Hindlimb muscle (tissue), 1 donor: ENCODE results near the gene SLC6A9. TPM values are rescaled to one million over a fixed set of nuclear protein-coding genes. Genes with fewer than 3 reads are reported as not detected.

Experiments used
- DNase-seq: peaks from one replicate; pipeline ENCODE4 v3.0.0-alpha.2; 2013
- polyA plus RNA-seq: library from polyadenylated mRNA; unstranded; fragments of 120-200 nt; gene quantifications from one replicate; pipeline ENCODE4 v1.2.1, GENCODE V29; 2013; ENCODE audit not compliant: insufficient read length

The SLC6A9 gene
- polyA plus RNA-seq, 1 donor: 5.1 TPM

DNA sequence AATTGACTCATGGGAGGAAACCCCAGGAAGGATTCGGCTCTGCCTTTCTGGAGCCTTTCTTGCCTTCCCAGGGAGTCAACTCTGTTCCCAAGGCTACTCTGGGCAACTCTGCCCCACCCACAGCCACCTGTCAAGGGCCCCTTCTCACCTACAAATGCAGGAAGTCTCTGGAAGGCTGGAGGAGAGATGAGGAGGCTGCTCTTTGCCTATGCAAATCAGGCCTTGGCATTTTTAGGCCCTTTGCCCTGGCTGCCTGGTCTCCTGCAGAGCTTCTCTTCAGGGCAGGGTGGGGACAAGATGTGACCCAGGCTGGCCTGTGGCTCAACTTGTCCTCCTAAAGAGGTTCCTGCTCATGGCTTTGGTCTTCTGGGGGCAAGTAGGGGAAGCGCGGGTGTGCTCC is 5.4 kb downstream of the SLC6A9 start:
- DNase-seq: no peak

DNA sequence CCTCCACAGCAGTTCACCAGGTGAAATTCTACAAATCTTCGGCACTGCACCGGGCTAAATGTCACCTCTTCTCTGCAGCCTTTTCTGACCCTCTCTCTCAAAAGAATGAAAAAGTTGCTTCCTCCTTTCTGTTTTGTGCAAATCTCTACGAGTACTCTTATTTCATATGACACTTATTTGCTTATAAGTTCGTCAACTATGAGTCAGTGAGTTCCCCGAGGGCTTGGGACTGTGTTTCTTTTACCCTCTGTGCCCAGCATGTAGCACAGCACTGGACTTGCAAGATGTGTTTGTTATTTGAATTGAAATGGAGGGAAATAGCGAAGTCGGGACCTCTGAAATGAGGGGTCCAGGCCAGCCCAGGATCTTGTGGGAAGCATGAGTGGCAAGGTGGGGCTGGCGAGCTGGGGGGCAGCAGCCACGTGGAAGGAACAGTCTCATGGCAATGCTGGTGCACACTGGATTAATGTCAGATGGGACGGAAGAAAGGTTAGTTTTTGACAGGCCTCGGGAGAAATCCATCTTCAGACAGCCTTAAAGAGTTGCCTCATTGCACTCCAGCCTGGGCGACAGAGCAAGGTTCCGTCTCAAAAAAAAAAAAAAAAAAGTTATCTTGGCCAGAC is 6.2 kb downstream of the SLC6A9 start:
- DNase-seq: no peak

DNA sequence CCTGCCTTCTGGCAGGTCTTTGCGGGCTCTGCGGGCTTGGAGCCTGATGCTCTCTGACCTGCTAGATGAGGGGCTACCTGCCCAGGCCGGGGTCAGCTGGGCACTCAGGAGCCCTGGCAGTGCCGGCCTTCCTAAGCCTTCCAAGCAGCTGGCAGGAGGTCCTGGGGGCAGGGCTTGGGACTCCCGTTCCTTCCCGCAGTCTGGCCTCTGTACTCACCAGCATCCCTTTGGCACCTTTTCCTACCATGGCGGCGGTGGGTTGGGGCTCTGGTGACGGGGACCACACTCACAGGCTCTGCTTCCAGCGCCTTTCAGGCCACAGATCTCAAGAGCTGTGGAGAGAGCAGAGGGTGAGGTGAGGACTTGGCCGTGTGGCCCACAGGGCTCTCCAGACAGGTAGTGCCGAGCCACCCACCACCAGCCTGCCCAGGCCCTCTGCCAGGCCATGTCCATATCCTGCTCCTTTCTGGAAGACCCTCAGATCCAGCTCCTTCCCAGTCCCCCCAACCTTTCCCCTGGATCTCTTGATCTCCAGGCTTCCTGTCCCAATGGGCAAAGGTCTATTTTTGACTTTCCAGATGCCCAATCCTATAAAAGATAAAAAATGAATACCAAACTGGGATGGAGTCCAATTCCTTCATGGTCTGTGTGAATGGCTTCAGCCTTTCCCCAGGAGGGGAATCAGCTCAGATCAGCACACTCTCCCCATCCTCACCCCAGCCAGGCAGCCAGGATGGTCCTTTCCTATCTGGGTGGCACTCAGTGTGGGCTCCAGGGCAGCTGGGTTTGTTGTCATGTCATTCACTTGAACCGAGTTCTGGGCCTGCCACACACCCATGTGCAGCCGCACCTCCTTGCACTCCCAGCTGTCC is 7.0 kb downstream of the SLC6A9 start:
- no peak for DNase-seq

DNA sequence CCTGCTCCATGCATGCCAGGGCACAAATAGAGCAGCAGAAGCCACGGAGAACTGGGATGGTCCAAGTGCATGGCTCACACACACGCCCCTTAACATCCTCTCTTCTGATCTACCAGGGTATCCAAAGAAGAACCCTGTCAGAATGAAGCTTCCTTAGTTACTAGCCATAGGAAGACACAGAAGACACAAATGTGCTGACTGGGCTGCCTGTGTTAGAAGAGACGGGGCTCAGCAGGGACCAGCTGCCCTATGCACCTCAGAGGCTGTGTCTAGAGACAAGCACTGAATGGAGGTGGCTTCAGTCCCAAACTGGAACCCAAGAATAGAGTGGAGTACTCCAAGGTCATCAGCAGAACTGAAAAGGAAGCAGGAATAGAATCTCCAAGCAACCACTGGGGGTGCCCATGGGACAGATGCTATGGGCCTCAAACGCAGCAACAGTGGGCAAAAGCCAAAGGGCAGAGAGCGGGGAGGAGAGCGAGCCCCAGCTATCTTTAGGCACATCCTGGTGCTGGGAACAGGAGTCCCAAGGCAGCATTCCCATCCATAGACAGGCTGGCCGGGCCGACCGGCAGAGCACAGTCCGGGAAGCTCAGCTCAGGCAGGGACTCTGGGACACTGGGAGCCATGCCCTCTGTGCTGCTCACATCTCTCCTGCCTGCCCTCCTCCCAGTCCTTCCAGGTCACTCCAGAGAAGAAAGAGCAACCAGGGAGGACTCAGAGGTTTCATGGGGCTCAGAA is 9.5 kb downstream of the SLC6A9 start:
- DNase-seq: no peak

DNA sequence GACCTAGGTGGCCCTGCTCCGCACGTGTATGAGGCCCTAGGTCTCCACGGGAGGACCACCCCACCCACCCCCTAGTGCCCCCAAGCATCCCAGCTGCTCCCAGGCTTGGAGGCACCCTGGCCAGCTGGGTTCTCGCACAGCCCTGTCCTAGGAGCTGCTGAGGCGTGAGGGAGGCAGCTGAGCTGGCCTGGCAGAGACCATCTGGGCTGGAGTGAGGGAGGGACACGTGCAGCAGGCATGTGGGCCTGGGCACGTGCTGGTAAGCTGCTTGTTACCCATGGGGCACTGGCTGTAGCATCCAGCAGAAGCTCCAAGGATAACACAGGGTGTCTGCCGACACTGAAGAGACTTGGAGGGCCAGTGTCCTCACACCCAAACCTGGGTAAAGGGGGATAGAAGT is 10.1 kb downstream of the SLC6A9 start:
- DNase-seq: no peak

DNA sequence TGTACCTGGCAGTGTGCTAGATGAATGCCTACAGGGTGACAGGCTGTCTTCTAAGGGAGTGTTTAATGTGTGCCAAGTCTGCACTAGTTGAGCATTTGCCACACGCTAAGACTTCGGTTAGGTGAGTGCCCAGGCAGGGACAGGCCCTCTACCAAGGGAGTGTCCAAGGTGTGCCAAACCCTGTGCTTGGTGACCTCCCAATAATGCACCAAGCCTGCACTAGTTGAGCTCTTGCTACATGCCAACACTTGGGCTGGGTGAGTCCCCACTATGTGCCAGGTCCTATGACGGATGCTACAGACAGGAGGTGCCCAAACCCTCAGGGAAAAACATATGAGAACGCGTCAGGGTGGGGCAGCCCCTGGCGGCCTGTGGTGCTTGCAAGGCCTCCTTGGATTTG is 10.8 kb downstream of the SLC6A9 start:
- DNase-seq: no peak

DNA sequence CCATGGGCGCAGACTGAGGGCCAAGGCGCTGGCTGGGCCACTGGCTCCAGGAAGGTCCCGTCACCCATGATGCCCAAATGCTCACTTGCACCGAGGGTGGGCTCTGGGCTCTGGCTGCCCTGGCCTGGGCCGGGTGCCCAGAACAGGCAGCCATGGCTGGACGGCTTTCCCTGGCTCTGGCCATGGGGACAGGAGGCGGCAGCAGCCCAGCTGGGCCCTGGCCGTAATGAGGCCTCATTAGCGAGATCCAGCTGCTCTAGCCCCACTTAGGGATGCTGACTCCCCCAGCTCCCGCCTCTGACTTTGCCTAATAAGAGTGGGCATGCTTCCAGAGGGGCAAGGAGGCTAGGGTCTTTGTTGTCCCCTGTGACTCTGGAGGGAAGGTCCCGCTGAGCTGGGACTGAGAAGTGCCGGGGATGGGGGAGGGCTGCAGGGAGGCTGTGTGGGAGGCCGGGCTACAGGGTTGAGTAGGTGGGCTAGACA is 11.8 kb downstream of the SLC6A9 start:
- no peak for DNase-seq

DNA sequence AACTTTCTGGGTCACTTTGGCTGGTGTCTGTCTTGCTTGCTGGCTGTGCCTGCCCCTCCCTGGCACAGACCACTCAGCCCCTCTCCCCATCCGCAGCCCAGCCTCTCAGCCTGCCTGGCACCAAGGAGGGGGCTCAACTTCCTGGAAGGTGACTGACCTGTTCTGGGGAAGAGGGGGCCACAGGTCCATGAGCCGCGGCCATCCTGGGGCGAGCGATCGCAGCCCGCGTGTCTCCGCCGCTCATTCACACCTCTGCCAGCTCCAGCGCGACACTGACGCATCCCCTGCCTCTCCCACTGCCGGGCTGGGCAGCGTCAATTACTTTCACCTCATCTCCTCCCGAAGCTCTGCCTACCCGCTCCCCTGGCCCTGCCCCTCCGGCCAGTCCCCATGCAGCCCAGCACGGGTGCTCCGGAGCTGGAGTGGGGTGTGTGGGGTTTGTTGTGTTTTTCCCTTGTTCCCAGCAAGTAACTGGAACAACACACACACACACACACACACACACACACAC is 14.3 kb downstream of the SLC6A9 start:
- DNase-seq: no peak

DNA sequence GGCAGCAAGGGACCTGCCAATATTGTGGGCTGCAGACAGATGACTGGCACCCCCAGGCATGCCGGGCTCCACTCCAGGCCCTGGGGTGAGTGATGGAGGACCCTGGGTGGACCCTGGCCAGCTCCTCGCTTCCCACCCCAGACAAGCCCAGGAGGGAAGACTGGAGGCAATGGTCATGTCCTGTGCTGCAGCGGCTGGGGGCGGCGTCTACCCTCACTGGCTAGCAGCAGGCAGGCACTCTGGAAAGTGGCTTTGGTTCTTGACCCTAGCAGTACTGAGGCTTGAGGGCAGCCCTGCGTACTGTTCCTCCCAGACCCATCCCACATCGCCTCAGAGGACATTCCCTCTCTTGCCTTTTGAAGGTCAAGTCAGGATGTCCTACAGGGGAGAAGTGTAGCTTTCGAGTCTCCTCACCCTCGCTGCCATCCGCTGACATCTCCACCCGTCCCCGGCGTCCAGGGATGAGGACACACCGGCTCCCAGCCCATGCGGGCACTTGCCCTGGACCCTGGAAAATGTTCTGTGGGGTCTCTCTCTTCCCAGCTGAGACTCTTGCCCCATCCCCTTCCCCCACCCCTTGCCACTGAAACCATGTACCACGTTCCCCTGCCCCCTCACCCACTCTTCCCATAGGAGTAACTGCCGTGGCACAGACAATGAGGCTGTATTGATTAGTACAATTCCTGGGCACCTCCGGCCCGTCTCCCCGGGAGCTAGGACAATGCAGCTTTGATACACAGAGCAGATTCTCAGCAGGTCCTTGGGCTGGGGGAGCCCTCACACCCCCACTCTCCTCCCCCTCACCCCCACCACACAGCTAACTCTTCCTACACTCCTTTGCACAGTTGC is 15.0 kb downstream of the SLC6A9 start:
- no peak for DNase-seq

DNA sequence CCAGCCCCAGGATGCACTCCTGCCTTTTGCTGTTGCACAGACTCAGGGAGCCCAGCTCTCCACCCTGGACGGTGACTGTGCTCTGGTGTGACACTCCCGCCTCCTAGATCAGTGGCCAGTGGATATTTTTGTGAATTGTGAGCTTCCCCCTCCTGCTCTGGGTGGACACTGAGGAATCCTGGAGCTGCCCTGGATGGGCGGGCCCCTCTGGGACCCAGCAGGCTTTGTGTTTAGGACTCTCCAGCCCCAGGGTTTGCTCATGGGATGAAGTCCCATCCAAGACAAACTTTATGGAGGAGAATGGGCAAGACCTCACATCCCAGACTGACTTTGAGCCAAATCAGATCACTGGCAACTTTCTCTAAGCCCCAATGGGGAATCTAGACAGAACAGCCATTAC is 16.1 kb downstream of the SLC6A9 start:
- no peak for DNase-seq

DNA sequence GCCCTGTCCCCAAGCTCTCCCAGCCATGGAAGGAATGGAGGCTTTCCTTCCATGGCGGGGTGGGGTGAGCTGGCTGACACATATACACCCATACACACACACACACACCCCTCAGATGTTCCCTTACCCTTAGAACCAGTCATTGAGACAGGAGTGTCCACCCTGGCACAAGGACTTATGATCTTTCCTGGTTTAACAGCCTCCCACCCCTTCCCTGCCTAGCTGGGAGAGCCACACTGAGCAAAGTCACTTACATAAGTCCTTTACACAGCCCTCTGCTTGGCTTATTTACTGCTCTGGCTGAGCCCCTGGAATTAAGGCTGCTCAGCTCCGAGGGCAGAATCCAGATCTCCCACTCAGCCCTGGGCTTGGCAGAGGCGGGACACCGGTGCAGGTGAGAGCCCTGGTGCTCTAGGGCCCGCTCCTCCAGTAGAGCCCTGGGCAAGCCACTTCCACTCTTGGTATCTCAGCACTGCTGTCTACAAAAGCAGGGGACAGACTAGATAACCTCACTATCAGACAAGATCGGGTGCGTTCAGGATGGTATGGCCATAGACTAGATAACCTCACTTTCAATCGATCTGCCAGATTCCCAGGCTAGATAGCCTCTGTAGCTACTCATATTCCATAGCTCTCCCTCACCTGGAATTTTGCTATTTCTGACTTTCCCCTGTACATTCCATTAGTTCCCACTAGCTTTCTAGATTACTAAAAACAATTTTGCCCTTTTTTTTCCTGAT is 16.7 kb downstream of the SLC6A9 start:
- no peak for DNase-seq

DNA sequence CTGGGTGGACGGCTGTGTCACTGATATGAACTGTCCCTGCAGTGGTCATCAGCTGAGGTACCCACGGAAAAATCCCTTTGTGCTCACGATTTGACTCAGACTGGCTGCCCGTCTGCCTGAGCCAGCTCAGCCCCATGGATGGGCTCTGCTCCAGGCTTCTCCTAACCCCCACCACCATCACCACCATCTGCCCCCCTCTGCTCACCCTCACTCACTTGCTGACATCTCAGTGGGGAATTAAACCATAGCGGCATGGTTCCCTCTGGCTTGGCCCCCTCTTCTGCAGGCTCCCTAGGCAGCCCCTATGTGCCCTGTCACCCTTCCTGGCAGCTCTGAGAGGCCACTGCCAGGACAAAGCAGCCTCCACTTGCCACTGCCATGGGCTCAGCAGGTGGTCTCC is 17.3 kb downstream of the SLC6A9 start:
- no peak for DNase-seq

DNA sequence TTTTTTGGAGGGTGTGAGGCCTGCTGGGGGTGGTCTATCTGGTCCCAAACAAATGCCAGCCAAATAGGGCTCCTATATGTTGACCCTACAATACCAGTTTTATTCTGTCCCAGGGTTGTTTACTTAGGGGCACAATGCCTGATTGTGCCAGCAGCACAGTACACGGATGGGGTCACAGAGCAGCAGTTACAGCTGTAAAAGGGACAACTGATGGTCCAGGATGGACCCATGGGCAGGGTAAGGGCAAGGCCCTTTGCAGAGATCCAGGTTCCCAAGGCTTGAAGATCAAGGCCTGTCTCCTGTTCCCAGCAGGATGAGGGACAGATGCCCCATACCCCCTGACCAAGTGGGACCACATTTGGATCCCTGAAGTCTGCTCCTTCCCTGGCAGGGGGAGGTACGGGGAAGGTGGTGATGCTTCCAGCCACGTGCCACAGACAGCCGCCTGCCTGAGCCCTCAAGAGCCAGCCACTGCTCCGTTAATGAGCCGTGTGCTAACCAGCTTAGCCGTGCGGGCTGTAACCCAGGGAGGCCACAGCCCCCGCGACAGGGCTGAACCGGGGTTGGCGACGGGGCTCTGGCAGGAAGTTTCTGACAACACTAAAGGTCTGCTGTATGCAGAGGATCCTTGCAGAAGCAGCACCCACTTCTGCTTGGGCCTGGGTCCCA is 18.2 kb downstream of the SLC6A9 start:
- no peak for DNase-seq

DNA sequence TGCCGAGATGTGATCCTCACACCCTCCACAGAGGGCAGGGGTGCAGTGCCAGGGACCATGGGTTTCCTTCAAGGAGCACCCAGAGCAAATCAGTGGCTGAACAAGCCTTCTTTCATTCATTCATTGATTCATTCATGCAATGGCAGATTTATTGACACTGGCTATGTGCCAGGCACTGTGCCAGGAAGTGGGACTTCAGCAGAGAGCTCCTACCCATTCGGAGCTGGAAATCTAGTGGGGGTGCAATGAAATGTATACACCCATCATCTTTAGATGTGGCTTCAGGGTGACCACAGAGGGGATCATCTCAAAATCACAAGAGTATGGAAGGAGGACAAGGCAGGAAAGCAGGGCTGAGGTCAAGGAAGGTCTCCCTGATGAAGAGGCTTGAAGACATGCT is 18.9 kb downstream of the SLC6A9 start:
- DNase-seq: no peak

DNA sequence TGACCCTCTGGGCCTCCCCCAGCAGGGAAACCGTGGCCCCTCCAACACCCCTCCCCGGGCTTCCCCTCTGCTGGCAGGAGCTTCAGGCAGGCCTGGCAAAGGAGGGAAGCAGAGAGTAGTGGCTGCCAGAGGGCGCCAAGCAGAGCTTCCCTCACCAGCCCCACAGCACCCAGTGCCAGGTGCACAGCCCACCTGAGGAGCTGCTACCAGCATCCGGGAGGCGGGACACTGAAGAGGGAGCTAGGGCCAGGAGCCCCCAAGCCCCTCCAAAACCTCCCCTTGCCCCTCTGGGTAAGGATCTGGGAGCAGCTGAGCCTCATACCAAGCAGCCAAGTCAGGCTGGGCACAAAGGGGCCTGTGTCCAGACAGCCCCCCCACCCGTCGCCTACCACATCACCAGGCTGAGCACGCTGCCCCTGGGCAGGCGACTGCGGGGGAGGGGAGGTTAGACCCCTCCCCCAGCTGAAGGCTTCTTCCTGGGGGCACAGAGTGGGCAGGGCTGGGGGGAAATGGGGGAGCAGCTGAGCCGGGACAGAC is 20.3 kb downstream of the SLC6A9 start:
- no peak for DNase-seq

DNA sequence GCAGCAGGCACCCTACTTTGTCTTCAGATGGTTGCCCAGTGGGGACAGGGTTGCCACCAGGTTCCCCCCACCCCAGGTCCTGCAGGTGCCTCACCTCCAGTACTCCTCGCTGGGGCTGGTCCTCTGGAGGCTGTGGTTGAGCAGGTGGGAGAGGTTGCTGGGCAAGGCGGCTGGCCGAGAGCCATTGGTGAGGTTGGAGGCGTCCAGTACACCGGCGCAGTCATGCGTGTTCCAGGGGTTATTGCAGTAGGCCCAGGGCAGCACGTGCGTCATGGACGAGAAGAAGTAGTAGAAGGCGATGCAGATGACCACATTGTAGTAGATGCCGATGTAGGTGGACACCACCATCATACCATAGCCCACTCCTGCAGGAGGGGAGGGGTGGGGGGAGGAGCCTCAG is 23.0 kb downstream of the SLC6A9 start:
- DNase-seq: no peak

DNA sequence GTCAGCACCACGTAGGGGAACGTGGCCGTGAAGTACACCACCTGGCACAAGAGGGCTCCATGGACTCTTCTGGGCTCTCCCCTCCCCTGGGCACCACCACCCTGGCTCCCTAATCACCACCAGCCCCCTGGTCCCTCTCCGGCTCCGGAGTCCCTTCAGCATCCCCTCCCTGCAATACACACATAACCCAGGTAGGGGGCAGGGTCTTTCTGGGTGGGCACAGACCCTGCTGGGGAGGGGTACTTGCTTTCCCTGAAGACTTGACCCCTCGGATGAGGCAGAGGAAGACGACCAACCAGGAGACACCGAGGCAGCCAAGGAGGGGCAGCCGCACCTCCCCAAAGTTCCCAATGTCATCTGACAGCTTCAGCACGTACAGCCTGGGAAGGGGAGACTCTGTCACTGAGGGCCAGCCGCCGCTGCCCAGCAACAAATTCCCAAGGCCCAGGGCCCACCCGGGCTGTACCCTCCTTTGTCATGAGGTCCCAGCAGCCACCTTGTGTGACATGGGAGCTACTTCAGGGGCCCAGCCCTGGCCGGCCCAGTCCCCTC is 28.6 kb downstream of the SLC6A9 start:
- DNase-seq: no peak

DNA sequence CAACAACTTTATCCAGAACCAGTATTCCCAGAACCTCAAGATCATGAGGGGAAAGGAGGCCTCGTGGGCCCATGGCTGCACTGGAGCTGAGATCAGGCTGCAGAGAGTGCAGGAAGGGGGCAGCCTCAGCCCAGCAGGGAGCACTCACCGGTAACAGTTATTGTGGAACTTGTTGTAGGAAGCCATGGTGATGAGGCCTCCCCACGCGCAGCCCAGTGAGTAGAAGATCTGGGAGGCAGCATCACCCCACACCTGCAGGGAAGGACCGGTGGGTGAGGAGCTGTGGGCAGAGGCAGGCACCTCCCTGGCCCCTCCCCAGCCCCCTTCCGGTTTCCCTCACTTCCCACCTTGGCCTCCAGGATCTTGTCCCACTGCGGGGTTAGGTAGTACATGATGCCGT is 29.1 kb downstream of the SLC6A9 start:
- no peak for DNase-seq

DNA sequence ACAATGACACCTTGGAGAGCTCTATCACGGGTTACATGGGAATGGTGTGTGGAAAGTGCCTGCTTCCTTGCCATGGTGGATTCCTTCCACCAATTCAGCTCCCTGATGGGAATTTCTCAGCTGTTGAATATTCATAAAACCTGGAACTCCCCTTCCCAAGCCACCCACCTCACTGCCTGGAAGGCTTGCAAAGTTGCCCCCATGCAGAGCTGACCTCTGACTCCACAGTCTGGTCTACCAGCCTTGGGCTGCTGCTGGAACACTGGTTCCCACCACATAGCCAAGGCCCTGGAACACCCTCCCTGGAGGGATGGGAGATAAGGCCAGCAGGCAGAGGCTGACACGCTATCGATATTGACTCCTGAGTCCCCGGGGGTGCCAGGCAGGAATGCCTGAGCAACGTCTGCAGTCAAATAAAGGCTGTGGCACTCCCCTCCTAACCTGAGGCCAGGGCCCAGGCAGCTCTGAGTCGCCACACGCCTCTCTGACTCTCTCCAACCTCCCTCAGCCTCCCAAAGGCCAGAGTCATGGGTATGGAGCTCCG is 31.1 kb downstream of the SLC6A9 start:
- DNase-seq: no peak

DNA sequence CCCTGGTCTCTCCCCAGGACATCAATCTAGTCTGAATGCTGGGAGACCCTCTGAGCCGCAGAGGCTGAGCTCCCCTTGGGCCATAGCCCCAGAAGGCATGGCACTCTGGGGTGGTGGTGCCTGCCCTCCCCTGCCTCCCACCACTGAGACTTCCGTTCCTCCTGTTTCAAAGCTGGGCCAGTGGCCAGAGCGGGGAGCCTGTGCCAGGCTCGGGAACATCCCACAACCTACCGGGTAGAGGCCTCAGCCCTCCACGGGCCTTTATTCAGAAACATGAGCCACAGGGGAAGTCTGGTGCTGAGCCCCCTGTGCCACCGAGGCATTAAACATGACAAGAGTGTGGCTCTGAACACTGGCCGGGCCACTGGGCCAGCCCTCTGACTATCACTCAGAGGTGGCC is 31.8 kb downstream of the SLC6A9 start:
- no peak for DNase-seq
